IMR-90 (cell line): ENCODE results near the gene KRT4.

Experiments
- CEBPB ChIP-seq: IDR thresholded peaks from 2 replicates; pipeline ENCODE4 v1.6.1; 2012; ENCODE audit warnings: low read depth, low read length, improper control_type of control experiment
- CHD1 ChIP-seq: IDR thresholded peaks from 2 replicates; pipeline ENCODE4 v1.6.1; 2012; ENCODE audit warnings: low read depth, low read length, improper control_type of control experiment
- ELK1 ChIP-seq: fragments of 150-350 bp; IDR thresholded peaks from 2 replicates; pipeline ENCODE4 v1.6.1; 2016; ENCODE audit warnings: low read depth, mild to moderate bottlenecking, low read length, moderate library complexity, borderline replicate concordance
- FOS ChIP-seq: fragments of 150-350 bp; IDR thresholded peaks from 2 replicates; pipeline ENCODE4 v1.6.1; 2016; ENCODE audit warnings: low read depth, low read length
- MAFK ChIP-seq: IDR thresholded peaks from 2 replicates; pipeline ENCODE4 v1.6.1; 2012; ENCODE audit warnings: low read depth, low read length, improper control_type of control experiment
- MAZ ChIP-seq: IDR thresholded peaks from 2 replicates; pipeline ENCODE4 v1.6.1; 2012; ENCODE audit warnings: low read depth, mild to moderate bottlenecking, low read length, improper control_type of control experiment, moderate library complexity, borderline replicate concordance
- POLR2A ChIP-seq: IDR thresholded peaks from 2 replicates; pipeline ENCODE4 v1.6.1; 2012; ENCODE audit warnings: mild to moderate bottlenecking, low read depth, low read length
- RAD21 ChIP-seq: IDR thresholded peaks from 2 replicates; pipeline ENCODE4 v1.6.1; 2012; ENCODE audit warnings: low read length, improper control_type of control experiment
- RFX5 ChIP-seq: IDR thresholded peaks from 2 replicates; pipeline ENCODE4 v1.8.0; 2012; ENCODE audit warnings: low read depth, mild to moderate bottlenecking, low read length, moderate library complexity
- SMC3 ChIP-seq: fragments of 150-350 bp; IDR thresholded peaks from 2 replicates; pipeline ENCODE4 v1.6.1; 2016; ENCODE audit warnings: low read depth, mild to moderate bottlenecking, antibody characterized with exemption, low read length, moderate library complexity
- TF ChIP-seq, protein P1 (sequence below): conservative IDR thresholded peaks from 2 replicates; pipeline ENCODE4 v1.5.1; 2012; ENCODE audit warnings: mild to moderate bottlenecking, low read depth, low read length, improper control_type of control experiment

GRCh38 chr12:52766351-52767019 lies 47.4 kb downstream of the KRT4 start:
- TF ChIP-seq, protein P1, sequence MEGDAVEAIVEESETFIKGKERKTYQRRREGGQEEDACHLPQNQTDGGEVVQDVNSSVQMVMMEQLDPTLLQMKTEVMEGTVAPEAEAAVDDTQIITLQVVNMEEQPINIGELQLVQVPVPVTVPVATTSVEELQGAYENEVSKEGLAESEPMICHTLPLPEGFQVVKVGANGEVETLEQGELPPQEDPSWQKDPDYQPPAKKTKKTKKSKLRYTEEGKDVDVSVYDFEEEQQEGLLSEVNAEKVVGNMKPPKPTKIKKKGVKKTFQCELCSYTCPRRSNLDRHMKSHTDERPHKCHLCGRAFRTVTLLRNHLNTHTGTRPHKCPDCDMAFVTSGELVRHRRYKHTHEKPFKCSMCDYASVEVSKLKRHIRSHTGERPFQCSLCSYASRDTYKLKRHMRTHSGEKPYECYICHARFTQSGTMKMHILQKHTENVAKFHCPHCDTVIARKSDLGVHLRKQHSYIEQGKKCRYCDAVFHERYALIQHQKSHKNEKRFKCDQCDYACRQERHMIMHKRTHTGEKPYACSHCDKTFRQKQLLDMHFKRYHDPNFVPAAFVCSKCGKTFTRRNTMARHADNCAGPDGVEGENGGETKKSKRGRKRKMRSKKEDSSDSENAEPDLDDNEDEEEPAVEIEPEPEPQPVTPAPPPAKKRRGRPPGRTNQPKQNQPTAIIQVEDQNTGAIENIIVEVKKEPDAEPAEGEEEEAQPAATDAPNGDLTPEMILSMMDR: no peak
- no peak for TF ChIP-seq POLR2A
- no peak for TF ChIP-seq RFX5
- no peak for TF ChIP-seq MAFK
- no peak for TF ChIP-seq CEBPB
- TF ChIP-seq MAZ: no peak
- no peak for TF ChIP-seq ELK1
- no peak for TF ChIP-seq FOS
- TF ChIP-seq CHD1: no peak
- TF ChIP-seq SMC3: no peak
- no peak for TF ChIP-seq RAD21
